ENCODE results near the gene OMA1.

Gene OMA1

DNA sequence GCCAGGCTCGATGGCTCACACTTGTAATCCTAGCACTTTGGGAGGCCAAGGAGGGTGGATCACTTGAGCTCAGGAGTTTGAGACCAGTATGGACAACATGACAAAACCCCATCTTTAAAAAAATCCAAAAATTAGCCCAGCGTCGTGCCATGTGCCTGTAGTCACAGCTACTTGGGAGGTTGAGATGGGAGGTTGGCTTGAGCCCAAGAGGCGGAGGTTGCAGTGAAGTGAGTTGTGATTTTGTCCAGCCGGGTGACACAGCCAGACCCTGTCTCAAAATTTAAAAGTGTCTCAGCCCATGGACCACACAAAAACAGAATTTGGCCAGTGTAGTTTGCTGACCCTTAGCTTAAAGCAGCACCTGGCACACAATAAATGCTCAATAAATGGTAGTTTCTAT lies 41.9 kb upstream of the OMA1 start:
- H3K36me3 Mint-ChIP-seq (ENCODE audit: low read depth): no peaks in the 10 kb centered on the region
- peaks cover 4% of the 10 kb centered on the region for H3K9me3 Mint-ChIP-seq
- H3K27me3 Mint-ChIP-seq (ENCODE audit: low read depth): peaks cover 9% of the 10 kb centered on the region
- H3K4me3 Mint-ChIP-seq: no peak overlapping the region
- no peak overlapping the region for H3K27ac Mint-ChIP-seq
- H3K4me1 Mint-ChIP-seq: peaks cover 38% of the 10 kb centered on the region
- TF ChIP-seq, protein P1, sequence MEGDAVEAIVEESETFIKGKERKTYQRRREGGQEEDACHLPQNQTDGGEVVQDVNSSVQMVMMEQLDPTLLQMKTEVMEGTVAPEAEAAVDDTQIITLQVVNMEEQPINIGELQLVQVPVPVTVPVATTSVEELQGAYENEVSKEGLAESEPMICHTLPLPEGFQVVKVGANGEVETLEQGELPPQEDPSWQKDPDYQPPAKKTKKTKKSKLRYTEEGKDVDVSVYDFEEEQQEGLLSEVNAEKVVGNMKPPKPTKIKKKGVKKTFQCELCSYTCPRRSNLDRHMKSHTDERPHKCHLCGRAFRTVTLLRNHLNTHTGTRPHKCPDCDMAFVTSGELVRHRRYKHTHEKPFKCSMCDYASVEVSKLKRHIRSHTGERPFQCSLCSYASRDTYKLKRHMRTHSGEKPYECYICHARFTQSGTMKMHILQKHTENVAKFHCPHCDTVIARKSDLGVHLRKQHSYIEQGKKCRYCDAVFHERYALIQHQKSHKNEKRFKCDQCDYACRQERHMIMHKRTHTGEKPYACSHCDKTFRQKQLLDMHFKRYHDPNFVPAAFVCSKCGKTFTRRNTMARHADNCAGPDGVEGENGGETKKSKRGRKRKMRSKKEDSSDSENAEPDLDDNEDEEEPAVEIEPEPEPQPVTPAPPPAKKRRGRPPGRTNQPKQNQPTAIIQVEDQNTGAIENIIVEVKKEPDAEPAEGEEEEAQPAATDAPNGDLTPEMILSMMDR (IDR thresholded peaks at IDR 0.05; ENCODE audit: unreplicated experiment in 3 of 3): no peak

DNA sequence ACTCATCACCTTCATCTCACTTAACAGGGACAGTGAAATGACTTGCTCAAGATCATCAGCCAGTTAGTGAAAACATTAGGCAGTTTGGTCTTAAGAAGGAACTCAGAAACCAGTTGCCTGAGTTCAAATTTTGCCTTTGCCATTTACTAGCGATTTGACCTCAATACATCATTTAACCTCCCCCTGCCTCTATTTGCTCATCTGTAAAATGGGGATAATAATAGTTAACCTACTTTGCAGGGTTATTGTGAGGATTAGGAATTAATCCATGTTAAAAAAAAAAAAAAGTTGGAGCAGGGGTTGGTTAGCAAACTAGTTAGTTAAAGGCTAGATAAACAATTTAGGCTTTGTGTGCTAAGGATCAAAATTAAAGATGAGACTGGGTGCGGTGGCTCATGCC lies 41.1 kb upstream of the OMA1 start:
- Mint-ChIP-seq H3K36me3 (ENCODE audit: low read depth) (no peaks in the 10 kb centered on the region), H3K27me3 (ENCODE audit: low read depth) (peaks cover 9% of the 10 kb centered on the region), H3K4me1 (peaks cover 31% of the 10 kb centered on the region), H3K27ac (no peak overlapping the region), H3K4me3 (no peak overlapping the region), H3K9me3 (peaks cover 4% of the 10 kb centered on the region)
- TF ChIP-seq, protein P1 (IDR thresholded peaks at IDR 0.05; ENCODE audit: unreplicated experiment in 3 of 3): no peak

DNA sequence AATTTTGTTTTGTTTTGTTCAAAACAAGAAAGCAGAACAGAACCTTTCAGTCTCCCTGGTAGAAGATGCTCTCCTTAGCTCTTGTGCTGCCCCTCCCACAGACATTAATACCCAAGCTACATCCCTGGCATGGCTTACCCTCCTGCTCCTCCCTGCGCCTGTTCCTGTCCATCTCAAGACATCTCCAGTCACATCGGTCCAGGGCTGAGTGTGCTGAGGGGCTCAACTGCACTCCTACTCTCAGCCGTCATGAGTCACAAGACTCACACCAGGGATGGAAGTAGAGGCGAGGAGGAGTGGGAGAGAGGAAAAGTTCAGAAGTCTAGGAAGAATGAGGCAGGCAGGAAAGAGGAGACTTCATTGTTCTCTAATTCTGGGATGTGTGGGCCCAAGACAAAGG lies 39.7 kb upstream of the OMA1 start:
- peak overlapping the region in 1 of 3 experiments; percentile 11 for H3K4me3 Mint-ChIP-seq
- TF ChIP-seq, protein P1 (IDR thresholded peaks at IDR 0.05; ENCODE audit: unreplicated experiment in 3 of 3): no peak
- H3K27ac Mint-ChIP-seq: no peak overlapping the region
- peaks cover 9% of the 10 kb centered on the region for H3K27me3 Mint-ChIP-seq (ENCODE audit: low read depth)
- no peaks in the 10 kb centered on the region for H3K36me3 Mint-ChIP-seq (ENCODE audit: low read depth)
- peaks cover 23% of the 10 kb centered on the region for H3K4me1 Mint-ChIP-seq
- H3K9me3 Mint-ChIP-seq: peaks cover 4% of the 10 kb centered on the region

DNA sequence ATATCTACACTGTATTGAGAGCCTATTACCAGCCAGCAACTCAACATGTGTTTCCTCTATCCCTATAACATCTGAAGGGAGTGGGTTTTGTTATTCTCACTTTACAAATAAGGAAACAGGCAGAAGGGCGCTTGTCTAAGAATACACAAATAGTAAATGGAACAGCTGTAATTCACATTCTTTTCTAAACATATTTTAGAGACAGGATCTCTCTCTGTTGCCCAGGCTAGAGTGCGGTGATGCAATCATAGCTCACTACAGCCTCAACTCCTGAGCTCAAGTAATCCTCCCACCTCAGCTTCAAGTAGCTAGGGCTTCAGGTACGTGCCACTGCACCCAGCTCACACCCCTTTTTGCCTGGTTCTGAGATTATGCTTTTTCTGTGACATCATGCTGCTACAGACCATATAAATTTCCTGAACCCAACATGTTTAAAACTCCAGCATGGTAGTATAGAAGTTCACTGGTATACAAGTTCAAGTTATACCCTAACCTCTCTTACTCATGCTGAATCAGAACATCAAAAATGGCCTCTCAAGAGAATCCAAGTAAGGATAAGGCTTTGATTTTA lies 39.1 kb upstream of the OMA1 start:
- TF ChIP-seq, protein P1 (IDR thresholded peaks at IDR 0.05; ENCODE audit: unreplicated experiment in 3 of 3): no peak
- peaks cover 23% of the 10 kb centered on the region for H3K4me1 Mint-ChIP-seq
- peak overlapping the region in 1 of 3 experiments; percentile 3 for H3K4me3 Mint-ChIP-seq
- H3K27me3 Mint-ChIP-seq (ENCODE audit: low read depth): peaks cover 9% of the 10 kb centered on the region
- no peaks in the 10 kb centered on the region for H3K36me3 Mint-ChIP-seq (ENCODE audit: low read depth)
- peak overlapping the region in 1 of 3 experiments; percentile 35 for H3K27ac Mint-ChIP-seq
- H3K9me3 Mint-ChIP-seq: peaks cover 4% of the 10 kb centered on the region

DNA sequence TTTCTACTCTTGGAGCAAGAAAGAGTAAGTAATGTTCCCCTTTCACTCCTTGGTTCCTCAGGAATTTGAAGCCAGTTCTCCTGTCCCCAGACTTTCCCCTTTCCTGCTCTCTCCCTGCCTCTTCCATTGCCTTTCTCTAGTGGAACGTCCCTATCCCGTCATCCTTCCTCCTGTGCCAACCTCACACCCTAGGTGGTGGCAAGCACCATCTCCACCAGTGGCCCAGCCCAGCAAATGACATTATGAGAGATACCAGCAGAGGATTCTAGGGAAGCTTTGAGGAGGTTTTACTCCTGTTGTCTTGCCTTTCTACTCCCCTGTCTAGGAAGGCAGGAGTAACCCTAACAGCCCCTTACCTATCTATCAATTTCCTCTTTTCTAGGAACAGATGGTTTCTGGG lies 38.6 kb upstream of the OMA1 start:
- H3K9me3 Mint-ChIP-seq: peaks cover 4% of the 10 kb centered on the region
- TF ChIP-seq, protein P1 (IDR thresholded peaks at IDR 0.05; ENCODE audit: unreplicated experiment in 3 of 3): no peak
- H3K4me3 Mint-ChIP-seq: peak overlapping the region in 1 of 3 experiments; percentile 3
- no peaks in the 10 kb centered on the region for H3K36me3 Mint-ChIP-seq (ENCODE audit: low read depth)
- H3K4me1 Mint-ChIP-seq: peaks cover 23% of the 10 kb centered on the region
- H3K27me3 Mint-ChIP-seq (ENCODE audit: low read depth): peaks cover 9% of the 10 kb centered on the region
- H3K27ac Mint-ChIP-seq: peak overlapping the region in 1 of 3 experiments; percentile 35
